ENCODE data around the gene VAV1.

DNA sequence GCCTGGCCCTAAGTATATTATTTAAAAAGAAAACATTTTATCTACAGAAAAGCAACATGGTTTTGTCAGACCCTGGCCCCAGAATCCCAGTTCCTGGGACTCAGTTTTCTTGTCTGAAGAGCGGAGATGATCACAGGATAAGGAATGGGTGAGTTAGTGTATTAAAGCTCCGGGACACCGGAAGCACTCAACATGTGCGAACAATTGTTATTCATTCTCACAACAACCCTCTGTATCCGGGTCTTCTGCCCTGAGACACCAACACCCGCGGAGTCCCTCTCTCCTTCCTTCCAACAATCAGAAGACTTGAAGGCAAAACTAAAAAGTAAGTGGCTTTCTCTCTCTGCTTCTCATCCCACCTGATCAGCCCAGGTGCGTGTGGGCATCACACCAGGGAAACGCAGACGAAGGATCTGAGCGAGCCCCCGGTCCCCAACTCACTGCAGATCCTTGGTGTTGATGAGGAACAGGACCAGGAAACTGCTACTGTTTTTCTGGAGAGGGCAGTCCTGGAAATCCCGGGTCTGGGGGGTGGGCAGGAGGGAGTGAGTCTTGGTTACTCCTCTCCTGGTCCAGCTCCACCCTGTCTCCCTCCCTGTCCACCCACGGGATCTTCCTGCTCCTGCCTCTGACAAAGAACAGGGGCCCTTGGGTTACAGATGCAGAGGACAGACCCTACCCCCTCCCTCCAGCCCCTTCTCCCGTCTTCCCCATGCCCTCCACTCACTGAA lies 37.2 kb upstream of the VAV1 start:
- TF ChIP-seq, protein P1, sequence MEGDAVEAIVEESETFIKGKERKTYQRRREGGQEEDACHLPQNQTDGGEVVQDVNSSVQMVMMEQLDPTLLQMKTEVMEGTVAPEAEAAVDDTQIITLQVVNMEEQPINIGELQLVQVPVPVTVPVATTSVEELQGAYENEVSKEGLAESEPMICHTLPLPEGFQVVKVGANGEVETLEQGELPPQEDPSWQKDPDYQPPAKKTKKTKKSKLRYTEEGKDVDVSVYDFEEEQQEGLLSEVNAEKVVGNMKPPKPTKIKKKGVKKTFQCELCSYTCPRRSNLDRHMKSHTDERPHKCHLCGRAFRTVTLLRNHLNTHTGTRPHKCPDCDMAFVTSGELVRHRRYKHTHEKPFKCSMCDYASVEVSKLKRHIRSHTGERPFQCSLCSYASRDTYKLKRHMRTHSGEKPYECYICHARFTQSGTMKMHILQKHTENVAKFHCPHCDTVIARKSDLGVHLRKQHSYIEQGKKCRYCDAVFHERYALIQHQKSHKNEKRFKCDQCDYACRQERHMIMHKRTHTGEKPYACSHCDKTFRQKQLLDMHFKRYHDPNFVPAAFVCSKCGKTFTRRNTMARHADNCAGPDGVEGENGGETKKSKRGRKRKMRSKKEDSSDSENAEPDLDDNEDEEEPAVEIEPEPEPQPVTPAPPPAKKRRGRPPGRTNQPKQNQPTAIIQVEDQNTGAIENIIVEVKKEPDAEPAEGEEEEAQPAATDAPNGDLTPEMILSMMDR (IDR thresholded peaks at IDR 0.05): no peak
- no peak for TF ChIP-seq POLR2A (IDR thresholded peaks at IDR 0.05)
